HepG2 (cell line): ENCODE measurements around the gene CHRNG.

Source experiments
- CBX2 ChIP-seq, 2 experiments: fragments of 200-600 bp in 1 of 2; sonication (generic); formaldehyde crosslinking in 1 of 2; IDR thresholded peaks; 2 replicates each; pipeline versions ENCODE4 v1.7.0 to v1.8.1; 2018 to 2022; ENCODE audit warnings: low read depth in 2 of 2, low read length in 1 of 2, mild to moderate bottlenecking in 1 of 2, missing genetic modification reagents in 1 of 2
- CCDC6 ChIP-seq: sonication (generic); formaldehyde crosslinking; IDR thresholded peaks from 2 replicates; pipeline ENCODE4 v1.8.1; 2022; ENCODE audit warnings: mild to moderate bottlenecking, missing genetic modification reagents, moderate library complexity
- CEBPG ChIP-seq: IDR thresholded peaks from 2 replicates; pipeline ENCODE4 v1.6.1; 2016
- CTCF ChIP-seq: sonication (generic); formaldehyde crosslinking; IDR thresholded peaks from 2 replicates; pipeline ENCODE4 v1.5.0; 2020; ENCODE audit warnings: mild to moderate bottlenecking, missing genetic modification reagents, moderate library complexity
- EP300 ChIP-seq, 3 experiments: sonication (generic) in 1 of 3; formaldehyde crosslinking in 1 of 3; IDR thresholded peaks; 2 replicates each; pipeline versions ENCODE4 v1.5.1 to v1.6.1; 2011 to 2020; ENCODE audit warnings: low read depth in 2 of 3, low read length in 2 of 3, borderline replicate concordance in 1 of 3, improper control_type of control experiment in 1 of 3, mild to moderate bottlenecking in 1 of 3, missing genetic modification reagents in 1 of 3, moderate library complexity in 1 of 3
- HOMEZ ChIP-seq: IDR thresholded peaks from 2 replicates; pipeline ENCODE4 v1.6.1; 2016; ENCODE audit warnings: low read depth
- NFE2L1 ChIP-seq: sonication (generic); formaldehyde crosslinking; IDR thresholded peaks from 2 replicates; pipeline ENCODE4 v1.4.0; 2020; ENCODE audit warnings: missing genetic modification reagents, mild to moderate bottlenecking, borderline replicate concordance
- POLR2A ChIP-seq, 2 experiments: IDR thresholded peaks; 2 replicates each; pipeline ENCODE4 v1.6.1; 2011; ENCODE audit warnings: low read depth in 2 of 2, low read length in 2 of 2, mild to moderate bottlenecking in 1 of 2, moderate library complexity in 1 of 2; ENCODE audit not compliant: insufficient read depth in 1 of 2
- REST ChIP-seq, 2 experiments: IDR thresholded peaks; 2 replicates each; pipeline ENCODE4 v1.6.1; 2011 to 2012; ENCODE audit warnings: low read length in 2 of 2, borderline replicate concordance in 1 of 2, low read depth in 1 of 2, mild to moderate bottlenecking in 1 of 2, moderate library complexity in 1 of 2
- ZBTB4 ChIP-seq: sonication (generic); formaldehyde crosslinking; IDR thresholded peaks from 2 replicates; pipeline ENCODE4 v1.4.0; 2020; ENCODE audit warnings: missing genetic modification reagents, mild to moderate bottlenecking, borderline replicate concordance
- ZBTB7A ChIP-seq: sonication (generic); formaldehyde crosslinking; IDR thresholded peaks from 2 replicates; pipeline ENCODE4 v1.8.0; 2022; ENCODE audit warnings: mild to moderate bottlenecking, missing genetic modification reagents
- ZKSCAN1 ChIP-seq: fragments of 150-350 bp; IDR thresholded peaks from 2 replicates; pipeline ENCODE4 v1.6.1; 2014; ENCODE audit warnings: low read length
- ZNF232 ChIP-seq: sonication (generic); formaldehyde crosslinking; IDR thresholded peaks from 2 replicates; pipeline ENCODE4 v1.4.0; 2020; ENCODE audit warnings: missing genetic modification reagents, borderline replicate concordance

GRCh38 chr2:232537079-232537478 lies 2.4 kb upstream of the CHRNG start:
- no peak for TF ChIP-seq CEBPG (CRISPR knock-in tag)
- TF ChIP-seq CTCF (CRISPR knock-in tag), result peak; percentile 68
- no peak for TF ChIP-seq HOMEZ
- TF ChIP-seq ZBTB4 (CRISPR knock-in tag), result no peak
- TF ChIP-seq CCDC6 (CRISPR knock-in tag), result no peak
- TF ChIP-seq POLR2A (IDR thresholded peaks at IDR 0.05; ENCODE audit: insufficient read depth in 1 of 2, low read depth in 2 of 2, low read length in 2 of 2), result no peak
- no peak for TF ChIP-seq ZKSCAN1
- no peak for TF ChIP-seq EP300 (IDR thresholded peaks at IDR 0.05; ENCODE audit: low read depth in 2 of 2, low read length in 2 of 2)
- no peak for TF ChIP-seq EP300 (CRISPR knock-in tag; IDR thresholded peaks at IDR 0.05; ENCODE audit: borderline replicate concordance)
- TF ChIP-seq REST (IDR thresholded peaks at IDR 0.05; ENCODE audit: borderline replicate concordance in 1 of 2, low read depth in 1 of 2, low read length in 2 of 2), result no peak
- TF ChIP-seq ZNF232 (CRISPR knock-in tag), result no peak
- TF ChIP-seq NFE2L1 (CRISPR knock-in tag), result no peak
- TF ChIP-seq CBX2 (IDR thresholded peaks at IDR 0.05; ENCODE audit: low read depth, low read length), result no peak
- TF ChIP-seq CBX2 (CRISPR knock-in tag; IDR thresholded peaks at IDR 0.05; ENCODE audit: low read depth), result no peak
- TF ChIP-seq ZBTB7A, result no peak
